CD4-positive, alpha-beta memory T cell (primary cell): ENCODE measurements around the gene ALDOC. TPM values are rescaled to one million over a fixed set of nuclear protein-coding genes. Genes with fewer than 3 reads are reported as not detected.

Experiments used
- CTCF ChIA-PET: fragments of 350-600 bp; sonication (Branson Sonifier 250); formaldehyde crosslinking; loops from one replicate; lab custom pipeline; 2021; ENCODE audit warnings: inconsistent platforms; ENCODE audit not compliant: partially characterized antibody; lab: Charles Lee
- POLR2A ChIA-PET: fragments of 350-600 bp; sonication (Branson Sonifier 250); formaldehyde crosslinking; loops from one replicate; lab custom pipeline; 2021; ENCODE audit not compliant: partially characterized antibody; lab: Charles Lee
- DNase-seq, 5 donors: peaks; one replicate each; pipeline versions ENCODE4 v3.0.0 to v3.0.0-alpha.2; 2020 to 2022; ENCODE audit warnings: mixed read lengths in 1 of 5
- H3K27ac ChIP-seq: one replicate; pipeline ENCODE4 v1.7.0; 2013; ENCODE audit warnings: low read depth, low read length
- H3K27me3 ChIP-seq: 2 replicates; pipeline ENCODE4 v1.7.0; 2013; ENCODE audit warnings: mild to moderate bottlenecking, low read length, moderate library complexity; ENCODE audit not compliant: insufficient read depth
- H3K36me3 ChIP-seq: 2 replicates; pipeline ENCODE4 v1.7.0; 2013; ENCODE audit warnings: mild to moderate bottlenecking, low read length, moderate library complexity; ENCODE audit not compliant: insufficient read depth
- H3K4me1 ChIP-seq: 2 replicates; pipeline ENCODE4 v1.7.0; 2013; ENCODE audit warnings: mild to moderate bottlenecking, low read length, moderate library complexity; ENCODE audit not compliant: insufficient read depth
- H3K4me3 ChIP-seq, 2 donors: one replicate each; pipeline ENCODE4 v1.7.0; 2013; ENCODE audit warnings: low read length in 2 of 2, mild to moderate bottlenecking in 1 of 2
- H3K9me3 ChIP-seq, 2 donors: one replicate each; pipeline ENCODE4 v1.7.0; 2013; ENCODE audit warnings: low read length in 2 of 2, control low read depth in 1 of 2; ENCODE audit not compliant: control insufficient read depth in 1 of 2
- H3K27ac Mint-ChIP-seq, 7 donors: one replicate each; pipeline ENCODE4 v1.8.0; 2020 to 2021; ENCODE audit warnings: mixed read lengths in 7 of 7, mild to moderate bottlenecking in 6 of 7, inconsistent platforms in 3 of 7, moderate library complexity in 3 of 7
- H3K27me3 Mint-ChIP-seq, 2 donors: one replicate each; pipeline ENCODE4 v1.8.0; 2020 to 2021; ENCODE audit warnings: mixed read lengths in 2 of 2
- H3K36me3 Mint-ChIP-seq, 2 donors: one replicate each; pipeline ENCODE4 v1.8.0; 2020 to 2021; ENCODE audit warnings: mixed read lengths in 2 of 2, inconsistent platforms in 1 of 2, mild to moderate bottlenecking in 1 of 2
- H3K4me1 Mint-ChIP-seq, 4 donors: one replicate each; pipeline ENCODE4 v1.8.0; 2020 to 2021; ENCODE audit warnings: mixed read lengths in 4 of 4, mild to moderate bottlenecking in 1 of 4
- H3K4me3 Mint-ChIP-seq, 8 donors: one replicate each; pipeline ENCODE4 v1.8.0; 2020 to 2021; ENCODE audit warnings: mixed read lengths in 8 of 8, mild to moderate bottlenecking in 7 of 8, moderate library complexity in 6 of 8, inconsistent platforms in 3 of 8
- H3K9me3 Mint-ChIP-seq, 8 donors: one replicate each; pipeline ENCODE4 v1.8.0; 2020 to 2021; ENCODE audit warnings: mixed read lengths in 8 of 8, mild to moderate bottlenecking in 5 of 8, inconsistent platforms in 3 of 8, moderate library complexity in 1 of 8
- intact Hi-C: fragments of 100-400 bp; cut with micrococcal nuclease; formaldehyde crosslinking; loops from one replicate; pipeline ENCODE4 v1.15.1; 2023
- polyA plus RNA-seq, 2 donors: library from polyadenylated mRNA; unstranded; fragments of 300-500 nt; fragmentation: Illumina TruSeq; gene quantifications; one replicate each; pipeline ENCODE4 v1.2.3, GENCODE V29; 2021
- total RNA-seq, 2 experiments: library from RNA; stranded (reverse); gene quantifications; one replicate each; pipeline ENCODE4 v1.2.3, GENCODE V29; 2021

ALDOC gene
- total and polyA plus RNA-seq, 4 experiments from 2014 or later: 30.1 to 62.2 (median 41.9) TPM

DNA sequence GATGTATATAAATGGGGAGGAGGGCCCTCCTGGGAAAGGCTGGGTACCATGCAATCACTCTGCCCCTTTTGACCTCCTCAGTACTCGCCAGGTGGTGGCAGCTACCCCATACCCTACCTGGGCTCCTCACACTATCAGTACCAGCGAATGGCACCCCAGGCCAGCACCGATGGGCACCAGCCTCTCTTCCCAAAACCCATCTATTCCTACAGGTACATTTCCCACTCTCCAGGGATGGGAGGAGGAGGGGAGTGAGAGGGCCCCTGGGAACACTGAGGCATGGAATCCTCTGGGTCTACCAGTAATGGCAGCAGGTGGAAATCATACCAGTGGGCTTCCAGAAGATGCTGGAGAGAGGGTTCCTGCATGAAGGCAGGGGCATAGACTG is 47.7 kb downstream of the ALDOC start:
- H3K27me3 Mint-ChIP-seq: peaks cover 1 to 3% of the 10 kb centered on the region in 2 donors
- H3K4me1 Mint-ChIP-seq: no peaks in the 10 kb centered on the region
- H3K27ac Mint-ChIP-seq: no peak overlapping the region
- H3K27ac ChIP-seq: no peak overlapping the region
- no peak overlapping the region for H3K4me3 ChIP-seq
- H3K4me1 ChIP-seq: no peaks in the 10 kb centered on the region
- ChIA-PET POLR2A (no interaction called here), CTCF (no interaction called here)
- intact Hi-C loops: no loop called here
- no peak overlapping the region for H3K4me3 Mint-ChIP-seq
- H3K36me3 Mint-ChIP-seq: no peaks in the 10 kb centered on the region
- no peaks in the 10 kb centered on the region for H3K27me3 ChIP-seq
- no peaks in the 10 kb centered on the region for H3K9me3 ChIP-seq
- H3K36me3 ChIP-seq: no peaks in the 10 kb centered on the region
- no peak for DNase-seq
- H3K9me3 Mint-ChIP-seq: no peaks in the 10 kb centered on the region

GRCh38 chr17:28528327-28529012 is 48.2 kb downstream of the ALDOC start:
- ChIA-PET POLR2A (no interaction called here), CTCF (no interaction called here)
- Histone ChIP-seq H3K27ac (no peak overlapping the region), H3K36me3 (no peaks in the 10 kb centered on the region), H3K4me3 (no peak overlapping the region), H3K27me3 (no peaks in the 10 kb centered on the region), H3K9me3 (no peaks in the 10 kb centered on the region), H3K4me1 (no peaks in the 10 kb centered on the region)
- intact Hi-C loops: no loop called here
- no peaks in the 10 kb centered on the region for H3K36me3 Mint-ChIP-seq
- H3K27ac Mint-ChIP-seq: no peak overlapping the region
- no peak overlapping the region for H3K4me3 Mint-ChIP-seq
- peaks cover 1 to 2% of the 10 kb centered on the region in 2 donors for H3K27me3 Mint-ChIP-seq
- H3K9me3 Mint-ChIP-seq: no peaks in the 10 kb centered on the region
- H3K4me1 Mint-ChIP-seq: no peaks in the 10 kb centered on the region
- no peak for DNase-seq

GRCh38 chr17:28527859-28528258 is 48.8 kb downstream of the ALDOC start:
- no peaks in the 10 kb centered on the region for H3K27me3 ChIP-seq
- CTCF ChIA-PET: no interaction called here
- H3K4me3 ChIP-seq: no peak overlapping the region
- no peak overlapping the region for H3K4me3 Mint-ChIP-seq
- no peaks in the 10 kb centered on the region for H3K9me3 Mint-ChIP-seq
- no peak overlapping the region for H3K27ac ChIP-seq
- no peaks in the 10 kb centered on the region for H3K36me3 ChIP-seq
- H3K4me1 ChIP-seq: no peaks in the 10 kb centered on the region
- intact Hi-C loops: no loop called here
- H3K27me3 Mint-ChIP-seq: peaks cover 0 to 1% of the 10 kb centered on the region in 2 donors
- no peak overlapping the region for H3K27ac Mint-ChIP-seq
- no peaks in the 10 kb centered on the region for H3K36me3 Mint-ChIP-seq
- POLR2A ChIA-PET: no interaction called here
- DNase-seq: no peak
- no peaks in the 10 kb centered on the region for H3K9me3 ChIP-seq
- no peaks in the 10 kb centered on the region for H3K4me1 Mint-ChIP-seq

- Histone ChIP-seq H3K27me3 (no peaks in the 10 kb centered on the region), H3K36me3 (no peaks in the 10 kb centered on the region), H3K27ac (no peak overlapping the region), H3K4me3 (no peak overlapping the region), H3K4me1 (no peaks in the 10 kb centered on the region), H3K9me3 (no peaks in the 10 kb centered on the region)
- intact Hi-C loops: no loop called here
- CTCF ChIA-PET: no interaction called here
- no peak for DNase-seq
- H3K9me3 Mint-ChIP-seq: no peaks in the 10 kb centered on the region
- H3K36me3 Mint-ChIP-seq: no peaks in the 10 kb centered on the region
- peaks cover 0 to 1% of the 10 kb centered on the region in 2 donors for H3K27me3 Mint-ChIP-seq
- no peaks in the 10 kb centered on the region for H3K4me1 Mint-ChIP-seq
- H3K27ac Mint-ChIP-seq: peak overlapping the region in 2 of 7 donors; percentile 21 to 77
- no peak overlapping the region for H3K4me3 Mint-ChIP-seq
- POLR2A ChIA-PET: no interaction called here
These were observed 49.5 kb downstream of the ALDOC start for GRCh38 chr17:28527181-28527681.

DNA sequence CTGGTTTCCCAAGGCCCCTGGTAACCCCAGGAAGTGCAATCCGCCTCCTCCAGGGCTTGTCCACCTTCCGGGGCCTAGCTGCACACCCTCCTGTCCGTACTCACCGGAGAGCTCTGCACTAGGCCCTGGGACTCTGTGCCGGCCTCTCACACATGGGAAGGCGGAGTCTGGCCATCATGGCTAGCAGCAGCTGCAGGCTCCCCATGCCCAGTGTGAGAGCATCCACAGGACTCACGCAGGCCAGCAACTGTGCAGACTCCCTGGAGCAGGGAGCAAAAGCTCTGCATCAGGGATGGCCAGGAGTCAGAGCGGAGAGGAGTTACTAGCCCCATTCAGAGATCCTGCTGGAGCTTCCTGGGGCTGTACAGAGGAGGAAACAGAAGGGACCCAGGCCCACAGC is 50.3 kb downstream of the ALDOC start:
- H3K4me3 Mint-ChIP-seq: no peak overlapping the region
- no peaks in the 10 kb centered on the region for H3K9me3 ChIP-seq
- H3K9me3 Mint-ChIP-seq: no peaks in the 10 kb centered on the region
- no peak overlapping the region for H3K27ac Mint-ChIP-seq
- intact Hi-C loops: no loop called here
- ChIA-PET POLR2A (no interaction called here), CTCF (no interaction called here)
- H3K4me1 Mint-ChIP-seq: no peaks in the 10 kb centered on the region
- no peak overlapping the region for H3K4me3 ChIP-seq
- no peaks in the 10 kb centered on the region for H3K36me3 ChIP-seq
- H3K27ac ChIP-seq: no peak overlapping the region
- no peak for DNase-seq
- H3K27me3 Mint-ChIP-seq: peaks cover 0 to 1% of the 10 kb centered on the region in 2 donors
- H3K4me1 ChIP-seq: no peaks in the 10 kb centered on the region
- no peaks in the 10 kb centered on the region for H3K36me3 Mint-ChIP-seq
- H3K27me3 ChIP-seq: no peaks in the 10 kb centered on the region

GRCh38 chr17:28524476-28525424 is 51.9 kb downstream of the ALDOC start:
- H3K4me1 Mint-ChIP-seq: no peaks in the 10 kb centered on the region
- DNase-seq: no peak
- no peak overlapping the region for H3K4me3 Mint-ChIP-seq
- no peaks in the 10 kb centered on the region for H3K27me3 Mint-ChIP-seq
- no peaks in the 10 kb centered on the region for H3K4me1 ChIP-seq
- ChIA-PET POLR2A (no interaction called here), CTCF (no interaction called here)
- intact Hi-C loops: no loop called here
- H3K9me3 ChIP-seq: no peaks in the 10 kb centered on the region
- no peaks in the 10 kb centered on the region for H3K36me3 Mint-ChIP-seq
- no peaks in the 10 kb centered on the region for H3K36me3 ChIP-seq
- no peak overlapping the region for H3K27ac ChIP-seq
- no peaks in the 10 kb centered on the region for H3K27me3 ChIP-seq
- H3K27ac Mint-ChIP-seq: no peak overlapping the region
- H3K9me3 Mint-ChIP-seq: no peaks in the 10 kb centered on the region
- H3K4me3 ChIP-seq: no peak overlapping the region

GRCh38 chr17:28523876-28524275 is 52.8 kb downstream of the ALDOC start:
- no peaks in the 10 kb centered on the region for H3K9me3 ChIP-seq
- intact Hi-C loops: no loop called here
- H3K27ac ChIP-seq: no peak overlapping the region
- H3K36me3 Mint-ChIP-seq: no peaks in the 10 kb centered on the region
- ChIA-PET POLR2A (no interaction called here), CTCF (no interaction called here)
- DNase-seq: no peak
- H3K4me1 Mint-ChIP-seq: no peaks in the 10 kb centered on the region
- H3K27me3 ChIP-seq: no peaks in the 10 kb centered on the region
- H3K4me3 Mint-ChIP-seq: no peak overlapping the region
- H3K9me3 Mint-ChIP-seq: no peaks in the 10 kb centered on the region
- H3K27ac Mint-ChIP-seq: no peak overlapping the region
- no peaks in the 10 kb centered on the region for H3K36me3 ChIP-seq
- no peaks in the 10 kb centered on the region for H3K27me3 Mint-ChIP-seq
- H3K4me1 ChIP-seq: no peaks in the 10 kb centered on the region
- H3K4me3 ChIP-seq: no peak overlapping the region
